ENCODE measurements around the gene TEX2. TPM values are rescaled to one million over a fixed set of nuclear protein-coding genes. Genes with fewer than 3 reads are reported as not detected.

The TEX2 gene
- total and polyA plus RNA-seq, 9 of the 15 experiments (the other 6 are each of a cell fraction or from before 2014, with no cell fraction given) = 4.1 to 27.6 (median 19.3) TPM

- TF ChIP-seq DACH1 (IDR thresholded peaks at IDR 0.05; ENCODE audit: partially characterized antibody) = no peak
- peak; percentile 70 for TF ChIP-seq MAX (CRISPR knock-in tag; IDR thresholded peaks at IDR 0.05)
- TF ChIP-seq, protein P1, sequence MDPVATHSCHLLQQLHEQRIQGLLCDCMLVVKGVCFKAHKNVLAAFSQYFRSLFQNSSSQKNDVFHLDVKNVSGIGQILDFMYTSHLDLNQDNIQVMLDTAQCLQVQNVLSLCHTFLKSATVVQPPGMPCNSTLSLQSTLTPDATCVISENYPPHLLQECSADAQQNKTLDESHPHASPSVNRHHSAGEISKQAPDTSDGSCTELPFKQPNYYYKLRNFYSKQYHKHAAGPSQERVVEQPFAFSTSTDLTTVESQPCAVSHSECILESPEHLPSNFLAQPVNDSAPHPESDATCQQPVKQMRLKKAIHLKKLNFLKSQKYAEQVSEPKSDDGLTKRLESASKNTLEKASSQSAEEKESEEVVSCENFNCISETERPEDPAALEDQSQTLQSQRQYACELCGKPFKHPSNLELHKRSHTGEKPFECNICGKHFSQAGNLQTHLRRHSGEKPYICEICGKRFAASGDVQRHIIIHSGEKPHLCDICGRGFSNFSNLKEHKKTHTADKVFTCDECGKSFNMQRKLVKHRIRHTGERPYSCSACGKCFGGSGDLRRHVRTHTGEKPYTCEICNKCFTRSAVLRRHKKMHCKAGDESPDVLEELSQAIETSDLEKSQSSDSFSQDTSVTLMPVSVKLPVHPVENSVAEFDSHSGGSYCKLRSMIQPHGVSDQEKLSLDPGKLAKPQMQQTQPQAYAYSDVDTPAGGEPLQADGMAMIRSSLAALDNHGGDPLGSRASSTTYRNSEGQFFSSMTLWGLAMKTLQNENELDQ (CRISPR knock-in tag; IDR thresholded peaks at IDR 0.05; ENCODE audit: borderline replicate concordance) = no peak
- TF ChIP-seq L3MBTL2 (IDR thresholded peaks at IDR 0.05) = peak; percentile 81
- TF ChIP-seq, protein P2, sequence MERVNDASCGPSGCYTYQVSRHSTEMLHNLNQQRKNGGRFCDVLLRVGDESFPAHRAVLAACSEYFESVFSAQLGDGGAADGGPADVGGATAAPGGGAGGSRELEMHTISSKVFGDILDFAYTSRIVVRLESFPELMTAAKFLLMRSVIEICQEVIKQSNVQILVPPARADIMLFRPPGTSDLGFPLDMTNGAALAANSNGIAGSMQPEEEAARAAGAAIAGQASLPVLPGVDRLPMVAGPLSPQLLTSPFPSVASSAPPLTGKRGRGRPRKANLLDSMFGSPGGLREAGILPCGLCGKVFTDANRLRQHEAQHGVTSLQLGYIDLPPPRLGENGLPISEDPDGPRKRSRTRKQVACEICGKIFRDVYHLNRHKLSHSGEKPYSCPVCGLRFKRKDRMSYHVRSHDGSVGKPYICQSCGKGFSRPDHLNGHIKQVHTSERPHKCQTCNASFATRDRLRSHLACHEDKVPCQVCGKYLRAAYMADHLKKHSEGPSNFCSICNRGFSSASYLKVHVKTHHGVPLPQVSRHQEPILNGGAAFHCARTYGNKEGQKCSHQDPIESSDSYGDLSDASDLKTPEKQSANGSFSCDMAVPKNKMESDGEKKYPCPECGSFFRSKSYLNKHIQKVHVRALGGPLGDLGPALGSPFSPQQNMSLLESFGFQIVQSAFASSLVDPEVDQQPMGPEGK (CRISPR knock-in tag; IDR thresholded peaks at IDR 0.05; ENCODE audit: borderline replicate concordance) = no peak
- no peak for TF ChIP-seq ZNF354B (CRISPR knock-in tag; IDR thresholded peaks at IDR 0.05)
- TF ChIP-seq, protein P3, sequence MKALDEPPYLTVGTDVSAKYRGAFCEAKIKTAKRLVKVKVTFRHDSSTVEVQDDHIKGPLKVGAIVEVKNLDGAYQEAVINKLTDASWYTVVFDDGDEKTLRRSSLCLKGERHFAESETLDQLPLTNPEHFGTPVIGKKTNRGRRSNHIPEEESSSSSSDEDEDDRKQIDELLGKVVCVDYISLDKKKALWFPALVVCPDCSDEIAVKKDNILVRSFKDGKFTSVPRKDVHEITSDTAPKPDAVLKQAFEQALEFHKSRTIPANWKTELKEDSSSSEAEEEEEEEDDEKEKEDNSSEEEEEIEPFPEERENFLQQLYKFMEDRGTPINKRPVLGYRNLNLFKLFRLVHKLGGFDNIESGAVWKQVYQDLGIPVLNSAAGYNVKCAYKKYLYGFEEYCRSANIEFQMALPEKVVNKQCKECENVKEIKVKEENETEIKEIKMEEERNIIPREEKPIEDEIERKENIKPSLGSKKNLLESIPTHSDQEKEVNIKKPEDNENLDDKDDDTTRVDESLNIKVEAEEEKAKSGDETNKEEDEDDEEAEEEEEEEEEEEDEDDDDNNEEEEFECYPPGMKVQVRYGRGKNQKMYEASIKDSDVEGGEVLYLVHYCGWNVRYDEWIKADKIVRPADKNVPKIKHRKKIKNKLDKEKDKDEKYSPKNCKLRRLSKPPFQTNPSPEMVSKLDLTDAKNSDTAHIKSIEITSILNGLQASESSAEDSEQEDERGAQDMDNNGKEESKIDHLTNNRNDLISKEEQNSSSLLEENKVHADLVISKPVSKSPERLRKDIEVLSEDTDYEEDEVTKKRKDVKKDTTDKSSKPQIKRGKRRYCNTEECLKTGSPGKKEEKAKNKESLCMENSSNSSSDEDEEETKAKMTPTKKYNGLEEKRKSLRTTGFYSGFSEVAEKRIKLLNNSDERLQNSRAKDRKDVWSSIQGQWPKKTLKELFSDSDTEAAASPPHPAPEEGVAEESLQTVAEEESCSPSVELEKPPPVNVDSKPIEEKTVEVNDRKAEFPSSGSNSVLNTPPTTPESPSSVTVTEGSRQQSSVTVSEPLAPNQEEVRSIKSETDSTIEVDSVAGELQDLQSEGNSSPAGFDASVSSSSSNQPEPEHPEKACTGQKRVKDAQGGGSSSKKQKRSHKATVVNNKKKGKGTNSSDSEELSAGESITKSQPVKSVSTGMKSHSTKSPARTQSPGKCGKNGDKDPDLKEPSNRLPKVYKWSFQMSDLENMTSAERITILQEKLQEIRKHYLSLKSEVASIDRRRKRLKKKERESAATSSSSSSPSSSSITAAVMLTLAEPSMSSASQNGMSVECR (CRISPR knock-in tag; IDR thresholded peaks at IDR 0.05) = no peak
These were observed 48.9 kb downstream of the TEX2 start (continued) for GRCh38 chr17:64213995-64214811.
